ENCODE results near the gene OCIAD1. TPM values are rescaled to one million over a fixed set of nuclear protein-coding genes. Genes with fewer than 3 reads are reported as not detected.
A peak's percentile ranks its signal among the peaks of the same experiment; 100 is the strongest.

Gene OCIAD1
- total and polyA plus RNA-seq, 10 of the 15 experiments (the other 5 are each of a cell fraction or from before 2014, with no cell fraction given), result 89.1 to 196 (median 136) TPM

DNA sequence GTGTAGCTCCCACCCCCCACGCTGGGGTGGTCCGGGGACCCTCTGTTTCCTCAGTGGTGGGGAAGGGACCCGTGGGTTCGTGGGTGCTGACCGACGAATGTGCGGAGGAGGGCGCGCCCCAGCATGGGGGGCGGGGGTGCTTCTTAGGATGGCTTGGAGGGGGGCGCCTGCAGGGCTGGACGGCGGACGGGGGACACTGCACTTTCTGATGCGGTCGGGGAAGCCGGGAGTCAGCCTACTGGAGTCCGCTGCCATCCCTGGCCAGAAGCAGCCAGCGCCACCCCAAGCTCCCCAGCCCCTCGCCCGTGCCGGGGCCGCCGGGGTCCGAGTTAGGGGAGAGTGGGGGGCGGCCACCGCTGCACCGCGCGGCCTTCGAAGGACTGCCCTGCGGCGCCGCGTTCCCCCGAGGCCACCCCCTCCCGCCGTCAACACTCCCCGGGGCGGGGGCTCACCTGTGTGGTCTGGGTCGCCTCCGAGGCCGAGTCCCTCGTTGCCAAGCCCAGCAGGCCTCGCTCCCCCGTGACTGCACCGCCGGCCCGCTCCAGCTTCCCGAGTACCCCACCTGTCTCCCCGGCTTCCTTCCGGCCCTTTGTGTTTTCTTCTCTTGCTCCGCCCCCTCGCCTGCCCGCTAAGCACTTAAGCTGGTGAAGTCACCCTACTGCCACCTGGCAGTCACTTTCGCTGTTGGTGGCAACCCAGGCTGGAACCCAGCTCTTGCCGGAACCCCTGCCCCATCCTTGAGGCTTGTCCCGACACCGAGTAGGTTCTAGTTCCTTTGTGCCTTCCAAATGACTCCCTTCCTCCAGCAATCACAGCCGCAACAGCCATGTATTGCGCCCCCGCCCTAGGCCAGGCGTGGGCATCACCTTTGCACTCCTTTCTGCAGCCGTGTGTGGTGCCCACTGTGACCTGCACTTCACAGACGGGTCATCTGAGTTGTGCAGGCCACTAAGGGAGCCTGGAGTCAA, 75.6 kb downstream of the OCIAD1 start, which contains the start of gene OCIAD2:
TSS of gene OCIAD2 (minus strand) at position 569 of the 968 bp plus-strand sequence. CDS start 2,225 bp downstream, outside the sequence.
- peak within 1 kb of the TSS; percentile 93 for H3K4me2 ChIP-seq (ENCODE audit: control insufficient read depth, insufficient read depth)
- BruUV-seq (replicated peaks), result no TSS peak
- RAD21 ChIA-PET (ENCODE audit: unreplicated experiment), result interaction anchor here (0.7 to 1.7 kb wide), 10 partner anchors 38 to 516 kb away, joined by 3 to 6 read pairs (median 3); partner anchors contain the start of gene FRYL
- TF ChIP-seq, protein P1, sequence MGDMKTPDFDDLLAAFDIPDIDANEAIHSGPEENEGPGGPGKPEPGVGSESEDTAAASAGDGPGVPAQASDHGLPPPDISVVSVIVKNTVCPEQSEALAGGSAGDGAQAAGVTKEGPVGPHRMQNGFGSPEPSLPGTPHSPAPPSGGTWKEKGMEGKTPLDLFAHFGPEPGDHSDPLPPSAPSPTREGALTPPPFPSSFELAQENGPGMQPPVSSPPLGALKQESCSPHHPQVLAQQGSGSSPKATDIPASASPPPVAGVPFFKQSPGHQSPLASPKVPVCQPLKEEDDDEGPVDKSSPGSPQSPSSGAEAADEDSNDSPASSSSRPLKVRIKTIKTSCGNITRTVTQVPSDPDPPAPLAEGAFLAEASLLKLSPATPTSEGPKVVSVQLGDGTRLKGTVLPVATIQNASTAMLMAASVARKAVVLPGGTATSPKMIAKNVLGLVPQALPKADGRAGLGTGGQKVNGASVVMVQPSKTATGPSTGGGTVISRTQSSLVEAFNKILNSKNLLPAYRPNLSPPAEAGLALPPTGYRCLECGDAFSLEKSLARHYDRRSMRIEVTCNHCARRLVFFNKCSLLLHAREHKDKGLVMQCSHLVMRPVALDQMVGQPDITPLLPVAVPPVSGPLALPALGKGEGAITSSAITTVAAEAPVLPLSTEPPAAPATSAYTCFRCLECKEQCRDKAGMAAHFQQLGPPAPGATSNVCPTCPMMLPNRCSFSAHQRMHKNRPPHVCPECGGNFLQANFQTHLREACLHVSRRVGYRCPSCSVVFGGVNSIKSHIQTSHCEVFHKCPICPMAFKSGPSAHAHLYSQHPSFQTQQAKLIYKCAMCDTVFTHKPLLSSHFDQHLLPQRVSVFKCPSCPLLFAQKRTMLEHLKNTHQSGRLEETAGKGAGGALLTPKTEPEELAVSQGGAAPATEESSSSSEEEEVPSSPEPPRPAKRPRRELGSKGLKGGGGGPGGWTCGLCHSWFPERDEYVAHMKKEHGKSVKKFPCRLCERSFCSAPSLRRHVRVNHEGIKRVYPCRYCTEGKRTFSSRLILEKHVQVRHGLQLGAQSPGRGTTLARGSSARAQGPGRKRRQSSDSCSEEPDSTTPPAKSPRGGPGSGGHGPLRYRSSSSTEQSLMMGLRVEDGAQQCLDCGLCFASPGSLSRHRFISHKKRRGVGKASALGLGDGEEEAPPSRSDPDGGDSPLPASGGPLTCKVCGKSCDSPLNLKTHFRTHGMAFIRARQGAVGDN (IDR thresholded peaks at IDR 0.05), result peak; percentile 39; the same call in 1 of the 2 replicates
- TF ChIP-seq TCF12 (IDR thresholded peaks at IDR 0.05; ENCODE audit: low read depth, low read length) (peak; percentile 32; the same call in 1 of the 2 replicates), SRF (IDR thresholded peaks at IDR 0.05; ENCODE audit: low read depth in 2 of 2, low read length in 2 of 2) (no peak), KLF5 (IDR thresholded peaks at IDR 0.05; ENCODE audit: partially characterized antibody) (no peak), ZNF217 (IDR thresholded peaks at IDR 0.05) (no peak), NBN (IDR thresholded peaks at IDR 0.05) (peak; percentile 36), GABPA (IDR thresholded peaks at IDR 0.05; ENCODE audit: low read depth) (peak; percentile 72), EGR1 (IDR thresholded peaks at IDR 0.05; ENCODE audit: borderline replicate concordance in 1 of 2, low read depth in 2 of 2, low read length in 2 of 2) (peak in 1 of 2 experiments; percentile 56; a peak in 1 of 3 replicates), NRF1 (conservative IDR thresholded peaks at IDR 0.05; ENCODE audit: low read depth, low read length) (no peak), MTA3 (IDR thresholded peaks at IDR 0.05; ENCODE audit: borderline replicate concordance, low read length) (no peak), BACH1 (IDR thresholded peaks at IDR 0.05; ENCODE audit: borderline replicate concordance) (0 out of 2 replicates have a peak, but pooled peaks have one; percentile 18), SMAD1 (IDR thresholded peaks at IDR 0.05; ENCODE audit: low read depth, partially characterized antibody) (no peak), HDGF (IDR thresholded peaks at IDR 0.05) (0 out of 2 replicates have a peak, but pooled peaks have one; percentile 40), SMC3 (IDR thresholded peaks at IDR 0.05; ENCODE audit: borderline replicate concordance, low read length) (peak; percentile 40; the same call in 1 of the 2 replicates), POU2F2 (IDR thresholded peaks at IDR 0.05; ENCODE audit: borderline replicate concordance, low read depth, low read length) (0 out of 3 replicates have a peak, but pooled peaks have one; percentile 13)
- TF ChIP-seq, protein P2, sequence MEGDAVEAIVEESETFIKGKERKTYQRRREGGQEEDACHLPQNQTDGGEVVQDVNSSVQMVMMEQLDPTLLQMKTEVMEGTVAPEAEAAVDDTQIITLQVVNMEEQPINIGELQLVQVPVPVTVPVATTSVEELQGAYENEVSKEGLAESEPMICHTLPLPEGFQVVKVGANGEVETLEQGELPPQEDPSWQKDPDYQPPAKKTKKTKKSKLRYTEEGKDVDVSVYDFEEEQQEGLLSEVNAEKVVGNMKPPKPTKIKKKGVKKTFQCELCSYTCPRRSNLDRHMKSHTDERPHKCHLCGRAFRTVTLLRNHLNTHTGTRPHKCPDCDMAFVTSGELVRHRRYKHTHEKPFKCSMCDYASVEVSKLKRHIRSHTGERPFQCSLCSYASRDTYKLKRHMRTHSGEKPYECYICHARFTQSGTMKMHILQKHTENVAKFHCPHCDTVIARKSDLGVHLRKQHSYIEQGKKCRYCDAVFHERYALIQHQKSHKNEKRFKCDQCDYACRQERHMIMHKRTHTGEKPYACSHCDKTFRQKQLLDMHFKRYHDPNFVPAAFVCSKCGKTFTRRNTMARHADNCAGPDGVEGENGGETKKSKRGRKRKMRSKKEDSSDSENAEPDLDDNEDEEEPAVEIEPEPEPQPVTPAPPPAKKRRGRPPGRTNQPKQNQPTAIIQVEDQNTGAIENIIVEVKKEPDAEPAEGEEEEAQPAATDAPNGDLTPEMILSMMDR (IDR thresholded peaks at IDR 0.05 in 2 of 3, conservative IDR thresholded peaks at IDR 0.05 in 1 of 3; ENCODE audit: control insufficient read depth in 2 of 3, extremely low read depth in 1 of 3, insufficient read depth in 1 of 3, low read depth in 3 of 3, low read length in 3 of 3), result peak; percentile 26 to 55 (median 34); a peak in 4 of 6 replicates

More for the DNA sequence above, 75.6 kb downstream of the OCIAD1 start, which contains the start of gene OCIAD2:
- in situ Hi-C loops (cut with MboI) (no loop called here), intact Hi-C loops (cut with micrococcal nuclease; ENCODE audit: unreplicated experiment) (loop anchor here (2.0 to 5.0 kb wide), 3 partner anchors 126 to 328 kb away; partner anchors contain the start of gene FRYL)
- peak within 1 kb of the TSS; percentile 60; the same call in 1 of the 2 replicates for H3K9ac ChIP-seq (ENCODE audit: control insufficient read depth, insufficient read depth, low read length)
- peak within 1 kb of the TSS; percentile 43; the same call in 1 of the 2 replicates for H3K27ac ChIP-seq (ENCODE audit: control insufficient read depth, insufficient read depth)
- peak; percentile 39 for DNase-seq (ENCODE audit: low read depth, low spot score)
- ChIA-PET SMC1A (ENCODE audit: uncharacterized antibody, unreplicated experiment) (interaction anchor here (0.9 to 2.1 kb wide), 5 partner anchors 26 to 328 kb away, joined by 3 to 5 read pairs (median 3); no protein-coding TSS in a partner anchor), CTCF (interaction anchor here (0.7 to 3.8 kb wide), 10 partner anchors 9 to 328 kb away, joined by 3 to 23 read pairs (median 4); partner anchors contain the start of gene FRYL), POLR2A (no interaction called here)
- H3K4me3 ChIP-seq, result peak within 1 kb of the TSS; percentile 86
- H3K4me1 ChIP-seq (ENCODE audit: control insufficient read depth, insufficient read depth, low read length), result 0 out of 2 replicates have a peak, but pooled peaks cover 4% of the 10 kb centered on the region
- no peaks in the 10 kb centered on the region for H4K20me1 ChIP-seq (ENCODE audit: control insufficient read depth, insufficient read depth)
- peak; percentile 96 for ATAC-seq
- peak; percentile 89 for FAIRE-seq
- H3K79me2 ChIP-seq (ENCODE audit: control insufficient read depth, insufficient read depth, low read length), result peaks cover 5% of the 10 kb centered on the region
- no peaks in the 10 kb centered on the region for H3K27me3 ChIP-seq (replicated peaks in 1 of 2; ENCODE audit: control insufficient read depth in 2 of 2, insufficient read depth in 2 of 2, low read length in 1 of 2)
- H2AFZ ChIP-seq (ENCODE audit: control insufficient read depth, low read depth, low read length), result peak within 1 kb of the TSS; percentile 92
- H3K9me3 ChIP-seq (replicated peaks; ENCODE audit: control insufficient read depth, insufficient read depth, low read length), result no peaks in the 10 kb centered on the region
- 0 out of 4 replicates have a peak, but pooled peaks cover 0 to 5% of the 10 kb centered on the region in 2 experiments for H3K36me3 ChIP-seq (ENCODE audit: control insufficient read depth in 2 of 2, insufficient read depth in 2 of 2, low read length in 1 of 2)
- 6% methylated on average over 41 of the region's 65 CpGs for WGBS (ENCODE audit: insufficient coverage, insufficient replicate concordance, low lambda C conversion rate, missing lambda C conversion rate)

All from GM12878 (cell line).